Cerebellar cortex (tissue), 1 donor: ENCODE data around the gene VGLL3.
"Not testable (repeated sequence)": the region's sequence is repeated elsewhere in the genome, so short reads cannot be mapped to it uniquely, and the experiment has no call there.

Experiments used
- DNase-seq: peaks from one replicate; pipeline ENCODE4 v3.0.0-alpha.2; 2015; ENCODE audit warnings: low spot score

Gene VGLL3

DNA sequence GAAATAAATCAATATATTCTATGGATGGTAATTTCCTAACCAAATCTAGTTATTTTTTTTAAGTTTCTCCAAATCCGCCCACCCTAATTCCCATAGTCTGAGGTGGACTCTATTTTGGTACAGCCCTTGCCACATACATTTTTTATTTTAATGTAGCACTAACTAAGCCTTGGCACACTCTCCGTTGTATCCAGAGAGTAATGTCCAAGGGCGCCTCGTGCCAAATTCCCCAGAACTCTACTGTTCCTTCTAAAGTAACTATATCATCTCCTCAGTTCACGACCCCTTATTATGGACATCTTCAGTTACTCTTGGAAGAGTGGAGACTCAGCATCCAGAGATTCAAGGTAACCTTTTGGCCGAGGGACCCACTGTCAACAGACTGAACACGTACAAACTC is 1.3 kb downstream of the VGLL3 start:
- DNase-seq, result no peak

DNA sequence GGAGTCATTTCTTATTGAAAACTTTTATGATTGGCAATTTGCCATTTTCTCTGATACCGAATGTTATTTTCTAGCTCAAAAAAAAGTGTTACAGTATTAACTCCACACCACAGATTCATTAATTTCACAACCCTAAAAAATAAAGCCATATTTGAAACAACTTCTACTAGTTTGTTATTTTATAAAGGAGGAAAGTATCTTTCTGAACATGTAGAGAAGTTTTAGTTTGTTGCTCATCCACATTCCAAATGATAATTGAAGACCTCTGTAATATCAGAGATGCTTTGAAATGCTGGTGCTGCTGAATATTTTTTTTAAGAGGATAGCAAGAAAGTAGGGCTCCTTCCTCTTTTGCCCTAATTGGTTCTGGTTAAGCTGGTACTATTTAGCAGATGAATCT is 1.9 kb downstream of the VGLL3 start:
- DNase-seq, result no peak

DNA sequence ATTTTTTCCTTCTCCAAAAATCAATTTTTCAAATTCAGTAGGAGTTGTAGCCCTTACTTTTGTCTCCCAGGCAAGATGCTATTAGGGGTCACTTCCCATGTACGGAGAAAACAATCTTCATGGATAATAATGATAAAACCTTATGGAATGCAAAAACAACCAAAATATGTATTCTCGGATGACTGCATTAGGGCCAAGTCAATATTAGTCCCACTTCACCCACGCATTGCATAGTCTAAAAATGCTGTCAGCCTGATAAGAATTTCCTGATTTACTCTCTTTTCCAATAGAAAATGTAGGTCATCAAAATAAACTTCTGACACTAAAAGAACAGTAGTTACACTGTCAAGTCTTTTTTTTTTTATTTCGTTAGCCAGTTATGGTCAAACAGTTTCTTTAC is 2.7 kb downstream of the VGLL3 start:
- no peak for DNase-seq

DNA sequence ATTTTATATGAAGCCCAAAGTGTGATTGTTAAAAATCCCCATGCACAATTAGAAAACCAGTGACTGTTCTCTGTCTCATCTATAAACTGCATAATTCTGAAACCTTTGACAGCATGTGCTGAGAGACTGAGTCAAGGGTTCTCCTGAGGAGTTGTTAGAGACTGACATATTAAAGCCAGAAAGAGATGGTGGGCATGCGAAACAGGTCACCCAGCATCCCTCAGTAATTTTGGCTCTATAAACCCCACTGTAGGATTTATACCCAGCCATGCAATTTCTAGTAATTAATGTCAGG is 3.6 kb downstream of the VGLL3 start:
- DNase-seq, result no peak

DNA sequence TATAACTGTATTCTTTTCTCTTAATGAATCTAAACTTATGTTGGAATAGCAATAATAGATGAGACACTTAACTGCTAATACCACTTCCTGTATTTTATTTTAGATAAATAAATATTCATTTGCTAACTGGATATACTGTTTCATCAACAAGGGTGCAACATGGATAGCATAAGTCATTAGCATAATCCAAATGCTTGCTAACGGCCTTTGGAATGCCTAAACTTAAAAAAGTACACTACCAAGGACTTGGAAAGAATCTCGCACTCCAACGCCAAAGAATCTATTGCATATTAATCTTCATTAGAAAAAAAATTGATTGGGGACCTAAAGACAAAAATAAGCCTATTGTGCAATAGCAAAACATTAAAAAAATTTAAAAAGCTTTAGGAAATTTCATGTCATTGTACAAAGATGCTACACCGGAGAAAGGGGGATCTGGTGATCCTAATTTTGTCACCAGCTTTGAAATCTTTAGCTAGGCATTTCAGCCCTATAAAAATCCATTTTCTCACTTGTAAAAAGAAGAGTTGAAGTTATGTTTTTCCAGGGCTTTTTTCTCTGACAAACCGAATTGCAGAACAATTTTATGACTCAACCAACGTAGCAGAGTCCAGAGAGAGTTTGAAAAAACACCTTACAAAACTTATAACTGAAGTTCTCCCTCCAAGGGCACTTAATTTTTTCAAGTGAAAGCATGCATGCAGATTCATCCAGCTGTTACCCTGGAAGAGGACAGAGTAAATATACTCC is 4.1 kb downstream of the VGLL3 start:
- no peak for DNase-seq

DNA sequence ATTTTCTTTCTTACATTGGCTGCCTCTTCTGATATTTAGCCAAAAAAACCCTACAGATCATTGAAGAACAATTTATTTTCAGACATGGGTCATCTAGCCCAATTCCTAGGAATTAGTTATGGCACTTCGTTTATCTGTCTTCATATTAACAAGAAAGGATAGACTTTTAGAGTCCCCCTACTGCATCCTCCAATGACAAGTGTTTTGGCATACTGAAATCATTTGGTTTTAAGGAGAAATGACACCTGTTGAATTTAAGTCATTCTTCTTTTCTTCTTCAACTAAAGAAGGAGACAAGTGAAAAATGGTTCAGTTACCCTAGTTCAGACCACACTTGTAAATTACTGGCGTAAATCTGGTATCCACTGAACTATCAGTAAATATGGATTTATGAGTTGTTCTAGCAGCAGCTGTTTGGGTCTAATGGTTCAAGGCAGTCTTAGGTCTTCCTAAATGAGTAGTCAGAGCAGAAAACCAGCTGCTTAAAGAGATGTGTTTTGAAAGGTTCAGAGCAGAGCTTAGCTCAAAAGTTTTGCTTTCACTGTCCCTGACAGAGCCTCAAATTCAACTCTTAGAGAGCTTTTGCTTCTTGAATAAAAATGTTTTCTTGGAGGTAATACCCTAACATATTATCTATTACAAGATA is 5.6 kb downstream of the VGLL3 start:
- DNase-seq, result no peak

DNA sequence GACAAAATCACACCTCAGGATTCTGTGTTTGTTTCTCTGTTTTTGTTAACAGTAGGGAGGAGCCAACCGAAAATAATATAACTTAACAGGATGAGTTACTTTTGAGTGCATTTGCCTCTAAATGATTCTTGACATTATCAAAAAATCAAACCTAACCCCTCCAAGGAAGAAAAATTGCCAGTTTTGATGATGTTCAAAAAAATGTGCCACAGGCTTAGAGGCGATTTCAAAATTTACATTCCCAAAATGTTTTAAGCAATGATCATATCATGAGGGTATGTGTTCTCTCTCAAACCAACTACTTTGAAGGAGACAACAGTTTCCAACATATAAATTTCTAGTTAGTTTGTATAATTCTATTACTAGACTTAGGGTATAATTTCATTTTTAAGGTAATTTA is 6.7 kb downstream of the VGLL3 start:
- DNase-seq, result no peak

DNA sequence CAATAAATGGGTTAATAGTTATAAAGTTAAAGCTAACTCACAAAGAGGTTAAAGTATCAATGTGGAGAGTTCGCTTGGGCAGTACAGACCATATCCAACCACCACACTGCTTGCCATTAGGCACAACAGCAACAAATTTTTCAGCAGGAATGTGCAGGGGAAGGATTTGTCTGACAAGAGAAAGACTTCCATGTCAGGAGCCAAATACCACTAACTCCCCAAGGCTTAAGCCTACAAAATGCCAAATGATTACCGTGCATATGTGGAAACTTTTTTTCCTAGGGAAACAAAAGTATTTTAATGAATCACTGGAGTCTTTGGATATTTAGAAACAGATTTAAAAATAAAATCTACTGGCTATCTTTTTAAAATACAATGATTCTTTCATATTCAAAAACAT is 8.1 kb downstream of the VGLL3 start:
- no peak for DNase-seq

DNA sequence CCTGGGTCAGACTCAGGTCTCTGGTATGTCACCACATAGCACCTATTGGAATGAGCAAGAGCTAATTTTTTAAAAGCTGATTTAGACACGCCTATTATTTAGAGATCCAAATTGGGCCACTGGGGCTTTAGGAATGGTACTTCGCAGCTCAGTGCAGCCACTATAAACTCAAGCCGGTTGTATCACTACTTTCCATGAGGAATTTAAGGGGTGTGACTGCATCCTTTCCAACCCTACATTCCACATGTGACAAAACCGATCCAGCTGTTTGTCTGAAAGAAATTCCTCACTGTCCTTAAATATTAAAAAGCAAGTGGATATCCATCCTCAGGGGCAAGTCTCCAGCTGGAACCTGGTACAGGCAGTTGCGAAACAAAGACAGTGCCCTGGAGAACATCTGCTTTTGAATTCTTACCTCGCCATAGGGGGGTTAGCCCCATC is 12.8 kb downstream of the VGLL3 start:
- no peak for DNase-seq

DNA sequence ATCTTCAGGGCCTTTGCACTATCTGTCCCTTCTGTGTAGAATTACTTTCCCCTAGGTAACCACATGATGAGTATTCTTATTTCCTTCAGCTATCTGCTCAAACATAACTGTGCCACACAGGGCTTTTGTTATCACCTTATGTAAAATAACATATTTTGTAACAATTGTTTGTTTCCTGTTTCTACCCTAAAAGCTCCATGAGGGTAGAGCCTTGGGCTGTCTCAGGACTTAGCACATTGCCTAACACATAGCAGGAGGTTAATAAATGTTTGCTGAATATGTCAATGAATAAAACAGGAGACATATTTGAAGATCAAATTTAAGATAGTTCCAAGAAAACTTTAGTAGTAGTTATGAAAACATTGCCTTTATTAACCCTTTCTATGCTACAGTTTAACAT is 14.7 kb downstream of the VGLL3 start:
- DNase-seq, result no peak

DNA sequence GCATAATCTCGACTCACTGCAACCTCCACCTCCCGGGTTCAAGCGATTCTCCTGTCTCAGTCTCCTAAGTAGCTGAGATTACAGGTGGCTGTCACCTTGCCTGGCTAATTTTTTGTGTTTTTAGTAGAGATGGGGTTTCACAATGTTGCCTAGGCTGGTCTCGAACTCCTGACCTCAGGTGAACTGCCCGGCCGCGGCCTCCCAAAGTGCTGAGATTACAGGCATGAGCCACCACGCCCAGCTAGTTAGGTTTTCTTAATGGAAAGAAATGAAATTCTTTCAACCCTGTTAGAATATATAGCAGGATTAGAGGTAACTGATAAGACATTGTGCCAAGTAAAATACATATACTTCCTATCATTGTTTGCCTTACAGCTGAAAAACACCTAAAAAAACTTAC is 16.8 kb downstream of the VGLL3 start:
- DNase-seq, result not testable (repeated sequence)

DNA sequence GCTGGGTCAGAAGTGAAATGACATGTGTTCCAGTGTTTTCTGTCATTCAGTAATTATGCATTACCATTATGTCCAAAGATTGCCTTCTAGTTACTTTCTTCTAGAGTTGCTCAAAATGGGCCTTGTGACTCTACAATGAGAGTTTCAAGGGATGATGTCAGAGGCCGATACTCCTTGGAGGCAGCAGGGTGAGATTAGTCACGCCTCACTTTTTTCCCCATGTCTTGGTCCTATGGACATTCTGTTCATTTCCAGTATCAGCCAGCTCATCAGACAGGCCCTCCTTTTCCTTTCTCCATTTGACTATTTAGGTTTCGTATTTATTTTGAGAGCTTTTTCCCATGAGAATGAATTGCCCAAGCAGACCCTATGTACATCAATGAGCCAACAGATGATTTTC is 17.5 kb downstream of the VGLL3 start:
- no peak for DNase-seq

DNA sequence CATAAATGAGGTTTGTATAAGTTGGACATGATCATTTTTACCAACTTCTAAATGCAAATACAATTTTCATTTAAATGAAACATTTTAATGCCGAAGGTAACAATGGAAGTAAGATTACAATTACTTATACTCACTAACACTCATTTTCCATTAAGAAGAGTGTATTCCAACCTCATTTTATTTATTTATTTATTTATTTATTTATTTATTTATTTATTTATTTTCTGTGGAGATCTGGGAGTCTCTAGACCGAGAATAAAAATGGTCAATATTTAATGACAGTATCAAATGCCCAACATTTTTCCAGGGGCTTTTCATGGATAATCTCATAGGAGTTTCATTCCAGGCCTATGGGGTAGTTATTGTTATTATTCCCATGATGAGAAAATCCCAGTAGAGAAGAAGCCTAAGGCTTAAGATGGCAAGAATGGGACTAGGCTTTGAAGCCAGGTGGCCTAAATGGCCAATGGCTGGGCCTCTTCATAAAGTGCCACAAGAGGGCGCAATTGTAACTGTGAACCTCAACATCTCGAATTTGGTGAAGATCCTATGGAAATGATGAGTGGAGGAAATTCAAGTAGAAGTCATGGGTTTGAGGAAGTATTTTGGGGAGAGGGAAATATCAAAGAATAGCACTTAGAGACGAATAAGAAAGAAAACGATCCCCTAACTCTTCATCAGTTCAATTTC is 21.3 kb downstream of the VGLL3 start:
- peak; percentile 20 for DNase-seq

DNA sequence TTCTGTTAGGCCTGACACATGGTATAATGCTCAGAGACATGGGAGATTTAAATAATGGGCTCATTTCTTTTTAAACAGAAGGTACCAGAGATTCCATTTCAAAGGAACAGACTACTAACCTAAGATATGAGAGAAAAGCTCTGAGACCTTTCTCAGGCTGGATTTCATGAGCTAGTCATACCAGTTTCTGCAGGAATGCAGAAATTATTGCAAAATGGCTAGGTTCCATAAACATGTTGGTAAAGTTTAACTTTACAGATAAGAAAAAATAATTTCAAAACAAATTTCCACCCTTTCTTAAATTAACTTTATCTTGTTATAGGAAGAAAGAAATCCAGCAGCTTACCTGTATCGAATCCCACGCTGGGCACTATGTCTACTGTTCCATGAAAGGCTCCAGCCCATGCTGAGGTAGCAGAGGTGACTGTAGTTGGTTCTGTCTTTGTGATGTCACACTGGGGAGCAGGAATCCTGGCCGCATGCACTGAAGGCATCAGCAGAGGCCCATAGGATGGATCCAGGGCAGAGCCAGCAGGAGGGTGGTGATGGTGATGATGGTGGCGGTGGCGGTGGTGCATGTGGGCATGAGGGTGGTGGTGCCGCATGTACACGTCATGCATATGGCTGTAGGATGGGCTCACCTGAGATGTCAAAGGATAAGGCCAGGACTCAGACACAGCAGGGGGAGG is 22.6 kb downstream of the VGLL3 start:
- no peak for DNase-seq

DNA sequence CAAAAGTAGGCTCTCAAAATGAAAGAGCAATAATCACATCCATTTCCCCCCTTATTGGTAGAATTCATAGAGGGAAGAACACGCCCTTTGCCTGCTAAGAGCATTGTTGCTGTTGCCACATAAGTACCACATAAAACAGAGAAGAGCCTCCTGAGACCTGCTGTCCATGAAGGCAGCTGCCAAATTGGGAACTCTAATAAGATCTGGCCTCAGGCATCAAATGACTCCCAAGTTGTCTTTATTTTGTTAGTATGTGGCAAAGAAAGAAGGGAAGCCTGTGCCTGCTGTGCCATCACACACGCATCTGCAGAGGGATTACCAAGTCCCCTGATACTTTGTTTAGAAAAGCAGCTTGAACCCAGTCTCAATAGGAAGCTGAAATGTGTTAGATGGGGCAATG is 23.9 kb downstream of the VGLL3 start:
- DNase-seq, result no peak

DNA sequence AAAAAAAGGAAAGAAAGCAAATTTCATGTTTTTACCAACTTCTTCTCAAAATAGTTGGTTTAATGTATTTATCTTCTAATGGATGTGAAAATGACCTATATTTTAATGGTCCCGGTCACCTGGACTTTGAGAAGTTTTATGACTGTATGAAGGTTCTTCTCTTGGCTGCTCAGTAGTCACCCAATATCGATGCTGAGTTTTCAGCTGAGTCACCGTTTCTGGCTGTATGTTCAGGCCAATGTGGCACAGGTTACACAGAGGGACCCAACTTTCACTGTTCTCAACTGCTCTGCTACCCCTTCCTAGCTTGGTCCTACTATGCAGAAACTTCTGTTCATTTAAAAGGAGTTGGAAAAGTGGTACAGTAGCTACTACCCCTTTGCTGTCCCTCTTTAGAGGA is 25.8 kb downstream of the VGLL3 start:
- DNase-seq, result no peak

DNA sequence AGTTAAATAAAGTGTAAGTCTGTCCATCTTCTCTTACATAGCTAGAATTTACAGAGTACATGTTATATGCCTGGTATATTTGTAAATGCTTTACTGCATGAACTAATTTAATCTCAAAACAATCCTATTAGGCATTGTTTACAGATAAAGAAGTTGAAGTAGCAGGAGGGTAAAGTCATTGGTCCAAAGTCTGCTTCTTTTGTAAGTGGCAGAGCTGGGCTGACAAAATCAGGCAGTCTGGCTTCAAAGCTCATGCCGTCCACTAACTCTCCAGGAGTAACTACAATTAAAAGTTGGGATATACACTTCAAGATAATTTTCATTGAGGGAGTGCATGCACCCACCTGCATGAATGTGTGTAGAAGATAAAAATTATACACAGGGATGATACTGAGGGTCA is 27.3 kb downstream of the VGLL3 start:
- no peak for DNase-seq

DNA sequence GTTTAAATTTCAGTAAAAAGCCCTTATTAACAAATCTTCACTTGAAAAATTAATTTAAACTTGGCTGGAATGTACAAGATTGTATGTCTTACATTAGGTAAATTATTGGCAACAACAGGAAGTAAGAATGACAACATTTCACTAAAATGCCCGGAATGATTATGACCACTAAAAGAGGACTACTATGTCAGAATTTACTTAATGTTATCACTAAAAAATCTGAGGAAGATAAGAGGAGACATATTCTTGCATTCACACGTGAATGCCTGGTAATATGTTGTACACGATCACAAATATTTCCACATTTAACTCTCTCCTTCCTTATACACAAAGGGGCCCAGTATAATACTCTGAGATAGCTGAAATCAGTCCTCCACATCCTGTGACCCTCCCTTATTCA is 29.7 kb downstream of the VGLL3 start:
- no peak for DNase-seq

DNA sequence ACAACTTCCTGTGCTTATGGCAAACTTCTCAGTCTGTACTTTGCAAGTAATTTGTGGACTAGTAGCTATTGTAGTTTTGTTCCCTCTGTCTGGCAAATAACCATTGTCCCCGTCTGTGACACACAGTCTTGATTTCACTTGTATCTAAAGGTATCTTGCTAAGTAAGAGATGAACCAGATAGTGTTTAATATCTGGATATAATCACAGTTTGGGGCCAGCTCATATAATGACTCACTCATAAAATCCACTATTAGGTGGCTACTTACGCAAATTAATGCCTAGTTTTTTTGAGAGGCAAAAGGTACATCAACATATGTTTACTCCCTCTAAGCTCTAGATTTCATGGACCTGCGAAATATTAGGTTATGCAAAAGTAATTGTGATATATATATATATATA is 30.4 kb downstream of the VGLL3 start:
- DNase-seq, result no peak

DNA sequence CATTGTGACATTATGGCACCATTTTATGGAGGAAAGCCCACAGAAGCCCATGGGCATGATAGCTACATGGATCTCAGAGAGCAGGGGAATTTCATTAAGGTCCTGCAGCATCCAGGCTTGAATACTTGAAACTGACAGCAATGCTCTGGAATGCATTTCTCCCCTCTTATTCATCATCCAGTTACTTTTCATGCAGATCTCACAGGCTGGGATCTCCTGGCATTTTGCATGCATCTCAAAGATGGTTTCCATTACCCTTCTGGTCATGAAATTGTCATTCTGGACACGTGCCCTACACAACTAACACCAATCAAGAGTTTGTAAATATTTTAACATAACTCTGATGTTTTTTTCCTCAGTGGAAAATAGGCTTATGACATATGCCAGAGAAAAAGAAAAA is 32.4 kb downstream of the VGLL3 start:
- no peak for DNase-seq

DNA sequence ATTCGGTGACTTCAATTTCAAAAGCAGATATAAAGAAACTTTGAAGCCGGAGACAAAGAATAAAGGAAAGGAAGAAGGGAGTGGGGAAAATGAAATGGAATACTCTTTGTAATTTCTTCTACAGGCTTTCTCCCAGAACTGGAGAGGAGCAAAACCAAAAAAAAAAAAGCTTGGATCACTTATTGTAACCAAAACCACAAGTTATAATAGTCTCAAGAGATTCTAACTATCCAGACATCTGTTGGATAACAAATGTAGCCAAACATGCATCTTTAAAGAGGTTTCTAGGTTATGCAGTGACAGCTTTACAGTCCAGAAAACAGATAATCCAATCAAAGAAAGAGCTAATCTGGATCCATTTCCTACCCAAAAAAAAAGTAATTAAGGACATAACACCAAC is 36.2 kb downstream of the VGLL3 start:
- no peak for DNase-seq

DNA sequence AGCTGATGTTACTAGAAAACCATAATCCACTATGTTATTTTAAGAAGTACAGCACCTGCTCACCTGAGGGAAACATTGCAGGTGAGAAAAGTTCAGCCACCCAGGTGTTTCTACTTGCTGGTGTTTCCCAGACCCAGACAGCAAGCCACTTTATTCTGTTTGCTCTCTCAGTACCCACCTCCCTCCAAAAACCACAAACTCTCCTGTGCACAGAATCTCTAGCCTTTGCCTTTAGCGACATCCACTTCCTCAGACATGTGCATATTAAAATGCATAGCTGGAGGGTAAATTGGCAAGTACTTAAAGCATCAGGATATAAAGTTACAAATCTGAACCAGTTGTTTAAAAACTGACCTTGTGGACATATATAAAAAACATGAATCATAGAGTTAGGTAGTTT is 36.7 kb downstream of the VGLL3 start:
- DNase-seq, result no peak

DNA sequence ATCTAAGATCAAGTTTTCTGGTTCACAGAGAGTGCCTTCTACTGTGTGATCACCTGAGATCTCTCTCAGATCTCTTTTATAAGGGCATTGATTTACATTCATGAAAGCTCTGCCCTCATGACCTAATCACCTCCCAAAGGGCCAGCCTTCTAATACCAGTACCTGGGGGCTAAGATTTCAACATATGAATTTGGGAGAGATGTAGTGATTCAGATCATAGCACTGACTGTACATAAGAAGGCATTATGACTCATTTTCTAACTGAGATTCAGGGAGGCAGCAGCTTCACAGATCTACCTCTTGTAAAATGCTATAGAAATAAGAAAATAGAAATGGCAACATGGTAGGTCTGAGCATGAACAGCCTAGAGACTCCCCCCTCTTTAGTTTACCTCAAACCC is 39.6 kb downstream of the VGLL3 start:
- no peak for DNase-seq
